ENCODE results near the gene ATP10D. TPM values are rescaled to one million over a fixed set of nuclear protein-coding genes. Genes with fewer than 3 reads are reported as not detected.
"Not testable (repeated sequence)": the region's sequence is repeated elsewhere in the genome, so short reads cannot be mapped to it uniquely, and the experiment has no call there.

The ATP10D gene
- total and polyA plus RNA-seq, 8 donors, result 28.7 to 45.9 (median 32.3) TPM

- peak overlapping the region in 1 of 2 donors; percentile 95 for H3K27ac ChIP-seq
- intact Hi-C loops (cut with DNase I), result no loop called here
- H3K9me3 ChIP-seq, result no peaks in the 10 kb centered on the region
- no peak overlapping the region for H3K4me3 ChIP-seq
- H3K27me3 ChIP-seq, result no peaks in the 10 kb centered on the region
- DNase-seq, result peak in 1 of 4 donors; percentile 8
- H3K36me3 ChIP-seq, result no peaks in the 10 kb centered on the region
- peaks cover 0 to 38% of the 10 kb centered on the region in 2 donors for H3K4me1 ChIP-seq
- ATAC-seq, result no peak
- TF ChIP-seq CTCF (IDR thresholded peaks at IDR 0.05), result no peak
Measured at GRCh38 chr4:47484168-47484567, 907 bp upstream of the ATP10D start.

- H3K4me3 ChIP-seq, result peak overlapping the region; percentile 40 to 55
- H3K27me3 ChIP-seq, result no peaks in the 10 kb centered on the region
- intact Hi-C loops (cut with DNase I), result no loop called here
- no peaks in the 10 kb centered on the region for H3K9me3 ChIP-seq
- H3K36me3 ChIP-seq, result no peaks in the 10 kb centered on the region
- H3K27ac ChIP-seq, result peak overlapping the region; percentile 95 to 96
- no peak for DNase-seq
- TF ChIP-seq CTCF (IDR thresholded peaks at IDR 0.05), result no peak
- H3K4me1 ChIP-seq, result peaks cover 0 to 42% of the 10 kb centered on the region in 2 donors
- ATAC-seq, result peak; percentile 6
Measured at GRCh38 chr4:47485768-47486167, 693 bp downstream of the ATP10D start.

- Histone ChIP-seq H3K4me1 (peaks cover 0 to 42% of the 10 kb centered on the region in 2 donors), H3K36me3 (no peaks in the 10 kb centered on the region), H3K27ac (peak overlapping the region; percentile 95 to 96), H3K27me3 (no peaks in the 10 kb centered on the region), H3K9me3 (no peaks in the 10 kb centered on the region), H3K4me3 (peak overlapping the region; percentile 40 to 55)
- intact Hi-C loops (cut with DNase I), result no loop called here
- TF ChIP-seq CTCF (IDR thresholded peaks at IDR 0.05), result no peak
- DNase-seq (peak in 2 of 4 donors; percentile 13 to 23), ATAC-seq (peak; percentile 2)
Measured at GRCh38 chr4:47486231-47486673, 1.2 kb downstream of the ATP10D start.

GRCh38 chr4:47486727-47487126 lies 1.7 kb downstream of the ATP10D start:
- ATAC-seq; DNase-seq; H3K27ac ChIP-seq; H3K27me3 ChIP-seq; H3K36me3 ChIP-seq; intact Hi-C loops (cut with DNase I); H3K9me3 ChIP-seq: not testable (repeated sequence)
- H3K4me3 ChIP-seq, result peak overlapping the region in 1 of 2 donors; percentile 55
- peaks cover 0 to 42% of the 10 kb centered on the region in 2 donors for H3K4me1 ChIP-seq

- no peaks in the 10 kb centered on the region for H3K9me3 ChIP-seq
- intact Hi-C loops (cut with DNase I), result no loop called here
- DNase-seq (no peak), ATAC-seq (no peak)
- no peak overlapping the region for H3K27ac ChIP-seq
- TF ChIP-seq CTCF (IDR thresholded peaks at IDR 0.05), result no peak
- no peaks in the 10 kb centered on the region for H3K27me3 ChIP-seq
- H3K4me3 ChIP-seq, result no peak overlapping the region
- peaks cover 0 to 33% of the 10 kb centered on the region in 2 donors for H3K4me1 ChIP-seq
- H3K36me3 ChIP-seq, result no peaks in the 10 kb centered on the region
Measured at GRCh38 chr4:47488706-47489105, 3.6 kb downstream of the ATP10D start.

GRCh38 chr4:47490550-47490949 lies 5.5 kb downstream of the ATP10D start:
- no peak overlapping the region for H3K27ac ChIP-seq

More at GRCh38 chr4:47490550-47490949, 5.5 kb downstream of the ATP10D start:
- peaks cover 0 to 19% of the 10 kb centered on the region in 2 donors for H3K4me1 ChIP-seq
- DNase-seq (no peak), ATAC-seq (no peak)
- H3K36me3 ChIP-seq, result no peaks in the 10 kb centered on the region
- H3K9me3 ChIP-seq, result no peaks in the 10 kb centered on the region
- H3K27me3 ChIP-seq, result no peaks in the 10 kb centered on the region
- peak in 1 of 2 donors; percentile 23 for TF ChIP-seq CTCF (IDR thresholded peaks at IDR 0.05)
- intact Hi-C loops (cut with DNase I), result no loop called here
- no peak overlapping the region for H3K4me3 ChIP-seq
